ENCODE data around the gene MRPL38.

GRCh38 chr17:75926456-75926855 is 21.8 kb upstream of the MRPL38 start:
- TF ChIP-seq CTCF (conservative IDR thresholded peaks at IDR 0.05) (no peak), EZH2 (IDR thresholded peaks at IDR 0.05; ENCODE audit: low read depth) (no peak)

Measured in PC-9 (cell line).